Measurements from ENCODE around the gene PIGU.

The PIGU gene

GRCh38 chr20:34532320-34532719, 144.6 kb downstream of the PIGU start:
- Histone ChIP-seq H3K79me1 (replicated peaks; ENCODE audit: low read length, poor library complexity, severe bottlenecking) (peaks cover 60% of the 10 kb centered on the region), H3K27ac (ENCODE audit: low read length, poor library complexity, severe bottlenecking) (no peak overlapping the region), H3K4me1 (ENCODE audit: control insufficient read depth, insufficient read depth, low read depth, low read length) (peaks cover 16% of the 10 kb centered on the region), H3K9ac (ENCODE audit: low read length) (no peak overlapping the region), H3K4me3 (ENCODE audit: insufficient read depth in 1 of 2, low read depth in 1 of 2, low read length in 2 of 2) (no peak overlapping the region), H4K91ac (ENCODE audit: low read length) (no peak overlapping the region), H2BK12ac (ENCODE audit: low read length in 2 of 2) (no peak overlapping the region), H2BK120ac (ENCODE audit: low read depth, low read length) (no peak overlapping the region), H3K4me2 (ENCODE audit: low read length, poor library complexity, severe bottlenecking) (no peak overlapping the region), H3K9me3 (ENCODE audit: control insufficient read depth, low read length) (no peaks in the 10 kb centered on the region), H3K36me3 (ENCODE audit: control insufficient read depth in 1 of 2, insufficient read depth in 2 of 2, low read depth in 1 of 2, low read length in 2 of 2) (peaks cover 85 to 89% of the 10 kb centered on the region in 2 experiments), H3K14ac (ENCODE audit: low read length in 2 of 2) (no peak overlapping the region), H3K4ac (ENCODE audit: low read depth in 1 of 2, low read length in 2 of 2) (no peak overlapping the region), H2BK15ac (ENCODE audit: low read depth, poor library complexity, severe bottlenecking) (no peak overlapping the region), H4K8ac (ENCODE audit: low read length) (no peak overlapping the region), H3K18ac (ENCODE audit: low read depth in 1 of 2, low read length in 2 of 2) (no peak overlapping the region), H3K27me3 (ENCODE audit: control insufficient read depth in 1 of 2, insufficient read depth in 1 of 2, low read length in 2 of 2) (no peaks in the 10 kb centered on the region), H2BK5ac (ENCODE audit: low read depth, low read length, poor library complexity, severe bottlenecking) (no peak overlapping the region), H3K23ac (ENCODE audit: low read length in 2 of 2) (no peak overlapping the region), H2AK5ac (ENCODE audit: low read length, severe bottlenecking) (no peak overlapping the region), H2AFZ (ENCODE audit: low read depth, low read length) (no peak overlapping the region)
- no peak for DNase-seq
- WGBS, result 92% methylated on average over 8 of the region's 8 CpGs

- Histone ChIP-seq H3K4me3 (ENCODE audit: insufficient read depth in 1 of 2, low read depth in 1 of 2, low read length in 2 of 2) (no peak overlapping the region), H3K14ac (ENCODE audit: low read length in 2 of 2) (no peak overlapping the region), H4K8ac (ENCODE audit: low read length) (no peak overlapping the region), H2BK120ac (ENCODE audit: low read depth, low read length) (no peak overlapping the region), H3K36me3 (ENCODE audit: control insufficient read depth in 1 of 2, insufficient read depth in 2 of 2, low read depth in 1 of 2, low read length in 2 of 2) (peaks cover 85 to 89% of the 10 kb centered on the region in 2 experiments), H3K4me2 (ENCODE audit: low read length, poor library complexity, severe bottlenecking) (no peak overlapping the region), H3K18ac (ENCODE audit: low read depth in 1 of 2, low read length in 2 of 2) (no peak overlapping the region), H3K79me1 (replicated peaks; ENCODE audit: low read length, poor library complexity, severe bottlenecking) (peaks cover 59% of the 10 kb centered on the region), H2BK5ac (ENCODE audit: low read depth, low read length, poor library complexity, severe bottlenecking) (no peak overlapping the region), H2AFZ (ENCODE audit: low read depth, low read length) (no peak overlapping the region), H3K27ac (ENCODE audit: low read length, poor library complexity, severe bottlenecking) (no peak overlapping the region), H2BK15ac (ENCODE audit: low read depth, poor library complexity, severe bottlenecking) (no peak overlapping the region), H3K23ac (ENCODE audit: low read length in 2 of 2) (no peak overlapping the region), H2AK5ac (ENCODE audit: low read length, severe bottlenecking) (no peak overlapping the region), H2BK12ac (ENCODE audit: low read length in 2 of 2) (no peak overlapping the region), H3K27me3 (ENCODE audit: control insufficient read depth in 1 of 2, insufficient read depth in 1 of 2, low read length in 2 of 2) (no peaks in the 10 kb centered on the region), H3K4me1 (ENCODE audit: control insufficient read depth, insufficient read depth, low read depth, low read length) (peaks cover 22% of the 10 kb centered on the region), H3K9me3 (ENCODE audit: control insufficient read depth, low read length) (no peaks in the 10 kb centered on the region), H3K9ac (ENCODE audit: low read length) (no peak overlapping the region), H4K91ac (ENCODE audit: low read length) (no peak overlapping the region), H3K4ac (ENCODE audit: low read depth in 1 of 2, low read length in 2 of 2) (no peak overlapping the region)
- WGBS, result 93% methylated on average over 7 of the region's 8 CpGs
- DNase-seq, result no peak
Observed at GRCh38 chr20:34531608-34532265, 145.2 kb downstream of the PIGU start.

- H3K27ac ChIP-seq (ENCODE audit: low read length, poor library complexity, severe bottlenecking), result no peak overlapping the region
- DNase-seq, result no peak
- H3K14ac ChIP-seq (ENCODE audit: low read length in 2 of 2), result no peak overlapping the region
- no peak overlapping the region for H4K91ac ChIP-seq (ENCODE audit: low read length)
- H4K8ac ChIP-seq (ENCODE audit: low read length), result no peak overlapping the region
- peaks cover 72 to 82% of the 10 kb centered on the region in 2 experiments for H3K36me3 ChIP-seq (ENCODE audit: control insufficient read depth in 1 of 2, insufficient read depth in 2 of 2, low read depth in 1 of 2, low read length in 2 of 2)
- no peak overlapping the region for H2AFZ ChIP-seq (ENCODE audit: low read depth, low read length)
- no peak overlapping the region for H3K4ac ChIP-seq (ENCODE audit: low read depth in 1 of 2, low read length in 2 of 2)
- no peak overlapping the region for H2BK120ac ChIP-seq (ENCODE audit: low read depth, low read length)
- no peaks in the 10 kb centered on the region for H3K9me3 ChIP-seq (ENCODE audit: control insufficient read depth, low read length)
- H3K4me3 ChIP-seq (ENCODE audit: insufficient read depth in 1 of 2, low read depth in 1 of 2, low read length in 2 of 2), result no peak overlapping the region
- no peak overlapping the region for H3K4me2 ChIP-seq (ENCODE audit: low read length, poor library complexity, severe bottlenecking)
- H2AK5ac ChIP-seq (ENCODE audit: low read length, severe bottlenecking), result no peak overlapping the region
- H3K23ac ChIP-seq (ENCODE audit: low read length in 2 of 2), result no peak overlapping the region
- no peaks in the 10 kb centered on the region for H3K27me3 ChIP-seq (ENCODE audit: control insufficient read depth in 1 of 2, insufficient read depth in 1 of 2, low read length in 2 of 2)
- WGBS, result 95% methylated on average over 5 of the region's 5 CpGs
- no peak overlapping the region for H3K9ac ChIP-seq (ENCODE audit: low read length)
- H2BK15ac ChIP-seq (ENCODE audit: low read depth, poor library complexity, severe bottlenecking), result no peak overlapping the region
- H3K4me1 ChIP-seq (ENCODE audit: control insufficient read depth, insufficient read depth, low read depth, low read length), result peaks cover 32% of the 10 kb centered on the region
- no peak overlapping the region for H2BK12ac ChIP-seq (ENCODE audit: low read length in 2 of 2)
- H3K18ac ChIP-seq (ENCODE audit: low read depth in 1 of 2, low read length in 2 of 2), result no peak overlapping the region
- peaks cover 56% of the 10 kb centered on the region for H3K79me1 ChIP-seq (replicated peaks; ENCODE audit: low read length, poor library complexity, severe bottlenecking)
- H2BK5ac ChIP-seq (ENCODE audit: low read depth, low read length, poor library complexity, severe bottlenecking), result no peak overlapping the region
Observed at GRCh38 chr20:34530342-34530741, 146.6 kb downstream of the PIGU start.

GRCh38 chr20:34529742-34530141, 147.2 kb downstream of the PIGU start:
- no peak overlapping the region for H2BK12ac ChIP-seq (ENCODE audit: low read length in 2 of 2)
- H3K18ac ChIP-seq (ENCODE audit: low read depth in 1 of 2, low read length in 2 of 2), result no peak overlapping the region
- H3K9me3 ChIP-seq (ENCODE audit: control insufficient read depth, low read length), result no peaks in the 10 kb centered on the region
- DNase-seq, result no peak
- peaks cover 51% of the 10 kb centered on the region for H3K79me1 ChIP-seq (replicated peaks; ENCODE audit: low read length, poor library complexity, severe bottlenecking)
- no peak overlapping the region for H3K23ac ChIP-seq (ENCODE audit: low read length in 2 of 2)
- no peak overlapping the region for H3K4me2 ChIP-seq (ENCODE audit: low read length, poor library complexity, severe bottlenecking)
- no peak overlapping the region for H3K9ac ChIP-seq (ENCODE audit: low read length)
- H4K91ac ChIP-seq (ENCODE audit: low read length), result no peak overlapping the region
- no peak overlapping the region for H2BK120ac ChIP-seq (ENCODE audit: low read depth, low read length)
- H2BK15ac ChIP-seq (ENCODE audit: low read depth, poor library complexity, severe bottlenecking), result no peak overlapping the region
- no peak overlapping the region for H3K4ac ChIP-seq (ENCODE audit: low read depth in 1 of 2, low read length in 2 of 2)
- no peak overlapping the region for H2AFZ ChIP-seq (ENCODE audit: low read depth, low read length)
- H3K27me3 ChIP-seq (ENCODE audit: control insufficient read depth in 1 of 2, insufficient read depth in 1 of 2, low read length in 2 of 2), result no peaks in the 10 kb centered on the region
- no peak overlapping the region for H3K27ac ChIP-seq (ENCODE audit: low read length, poor library complexity, severe bottlenecking)
- H3K4me1 ChIP-seq (ENCODE audit: control insufficient read depth, insufficient read depth, low read depth, low read length), result peaks cover 33% of the 10 kb centered on the region
- peaks cover 66 to 81% of the 10 kb centered on the region in 2 experiments for H3K36me3 ChIP-seq (ENCODE audit: control insufficient read depth in 1 of 2, insufficient read depth in 2 of 2, low read depth in 1 of 2, low read length in 2 of 2)
- H3K14ac ChIP-seq (ENCODE audit: low read length in 2 of 2), result no peak overlapping the region
- H2AK5ac ChIP-seq (ENCODE audit: low read length, severe bottlenecking), result no peak overlapping the region
- H4K8ac ChIP-seq (ENCODE audit: low read length), result no peak overlapping the region
- H2BK5ac ChIP-seq (ENCODE audit: low read depth, low read length, poor library complexity, severe bottlenecking), result no peak overlapping the region
- WGBS, result 98% methylated on average over 3 of the region's 3 CpGs
- no peak overlapping the region for H3K4me3 ChIP-seq (ENCODE audit: insufficient read depth in 1 of 2, low read depth in 1 of 2, low read length in 2 of 2)
